ENCODE data around the gene CDK5RAP1. TPM values are rescaled to one million over a fixed set of nuclear protein-coding genes. Genes with fewer than 3 reads are reported as not detected.

Gene CDK5RAP1
- 18.1 and 28.2 TPM in 2 replicates for total RNA-seq

GRCh38 chr20:33401184-33401920 is at the start of gene CDK5RAP1:
CDK5RAP1 (minus strand) TSS chr20:33401519; CDS start chr20:33397064, 4,455 bp downstream.

GRCh38 chr20:33443512-33444239 is 42.4 kb upstream of the CDK5RAP1 start, which contains the start of gene SNTA1:
SNTA1 (minus strand) TSS chr20:33443763; CDS start chr20:33443620, 143 bp downstream.

Other genes with a start within 250 kb of the CDK5RAP1 start
- gene BPIFA2, start 233.4 kb downstream of the CDK5RAP1 start, total RNA-seq, result not detected in 2 replicates
- not detected in 2 replicates for gene BPIFA3, start 184.2 kb downstream of the CDK5RAP1 start, total RNA-seq
- gene BPIFA1, start 165.5 kb downstream of the CDK5RAP1 start, total RNA-seq, result not detected in 2 replicates
- not detected in 2 replicates for gene BPIFB1, start 118.3 kb downstream of the CDK5RAP1 start, total RNA-seq
- 3.8 and 12.3 TPM in 2 replicates for gene SNTA1, start 42.2 kb upstream of the CDK5RAP1 start, total RNA-seq
- gene CBFA2T2, start 88.6 kb upstream of the CDK5RAP1 start, total RNA-seq, result 3.6 and 5.1 TPM in 2 replicates

Data from tracheal epithelial cell (primary cell).